Neural progenitor cell (in vitro differentiated cells): ENCODE results near the gene HS2ST1.

ENCODE experiments used
- EZH2 ChIP-seq: fragments of 200-600 bp; sonication (generic); IDR thresholded peaks from 2 replicates; pipeline ENCODE4 v1.6.1; 2017; ENCODE audit warnings: antibody characterized with exemption, mild to moderate bottlenecking, moderate library complexity
- TF ChIP-seq, protein P1 (sequence below): fragments of 200-600 bp; sonication (generic); IDR thresholded peaks from 2 replicates; pipeline ENCODE4 v1.5.1; 2017; ENCODE audit warnings: antibody characterized with exemption, mild to moderate bottlenecking

DNA sequence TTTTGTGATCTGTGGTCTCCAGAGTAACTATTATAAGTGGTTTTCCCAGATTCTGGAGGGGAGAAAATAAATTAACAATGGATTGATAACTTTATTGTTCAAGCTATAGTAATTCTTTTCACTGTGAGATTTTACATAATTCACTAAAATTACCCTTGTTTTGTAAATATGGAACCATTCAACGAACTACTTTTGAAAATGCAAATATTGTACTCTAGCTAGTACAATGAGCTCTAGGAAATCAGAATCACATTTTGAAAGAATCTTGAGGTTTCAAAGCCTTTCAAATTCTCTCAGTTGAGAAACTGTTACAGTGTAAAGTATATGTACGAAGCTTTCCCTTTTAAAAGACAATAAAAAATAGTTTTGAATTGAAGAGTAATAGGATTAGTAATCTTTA is 119.9 kb downstream of the HS2ST1 start:
- TF ChIP-seq, protein P1, sequence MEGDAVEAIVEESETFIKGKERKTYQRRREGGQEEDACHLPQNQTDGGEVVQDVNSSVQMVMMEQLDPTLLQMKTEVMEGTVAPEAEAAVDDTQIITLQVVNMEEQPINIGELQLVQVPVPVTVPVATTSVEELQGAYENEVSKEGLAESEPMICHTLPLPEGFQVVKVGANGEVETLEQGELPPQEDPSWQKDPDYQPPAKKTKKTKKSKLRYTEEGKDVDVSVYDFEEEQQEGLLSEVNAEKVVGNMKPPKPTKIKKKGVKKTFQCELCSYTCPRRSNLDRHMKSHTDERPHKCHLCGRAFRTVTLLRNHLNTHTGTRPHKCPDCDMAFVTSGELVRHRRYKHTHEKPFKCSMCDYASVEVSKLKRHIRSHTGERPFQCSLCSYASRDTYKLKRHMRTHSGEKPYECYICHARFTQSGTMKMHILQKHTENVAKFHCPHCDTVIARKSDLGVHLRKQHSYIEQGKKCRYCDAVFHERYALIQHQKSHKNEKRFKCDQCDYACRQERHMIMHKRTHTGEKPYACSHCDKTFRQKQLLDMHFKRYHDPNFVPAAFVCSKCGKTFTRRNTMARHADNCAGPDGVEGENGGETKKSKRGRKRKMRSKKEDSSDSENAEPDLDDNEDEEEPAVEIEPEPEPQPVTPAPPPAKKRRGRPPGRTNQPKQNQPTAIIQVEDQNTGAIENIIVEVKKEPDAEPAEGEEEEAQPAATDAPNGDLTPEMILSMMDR, result no peak
- no peak for TF ChIP-seq EZH2
